GM12864 (cell line): ENCODE measurements around the gene OR2A14.

Source experiments
- DNase-seq: peaks from one replicate; pipeline ENCODE4 v3.0.0-alpha.2; 2011; ENCODE audit warnings: low read depth
- H3K4me3 ChIP-seq: 2 replicates; pipeline ENCODE4 v1.5.1; 2011; ENCODE audit warnings: mild to moderate bottlenecking, low read depth, low read length, control low read depth
- TF ChIP-seq, protein P1 (sequence below): IDR thresholded peaks from 2 replicates; pipeline ENCODE4 v1.5.1; 2011; ENCODE audit warnings: low read depth, mild to moderate bottlenecking, moderate library complexity, low read length, control low read depth, inconsistent platforms; ENCODE audit errors: missing control alignments

OR2A14 gene

DNA sequence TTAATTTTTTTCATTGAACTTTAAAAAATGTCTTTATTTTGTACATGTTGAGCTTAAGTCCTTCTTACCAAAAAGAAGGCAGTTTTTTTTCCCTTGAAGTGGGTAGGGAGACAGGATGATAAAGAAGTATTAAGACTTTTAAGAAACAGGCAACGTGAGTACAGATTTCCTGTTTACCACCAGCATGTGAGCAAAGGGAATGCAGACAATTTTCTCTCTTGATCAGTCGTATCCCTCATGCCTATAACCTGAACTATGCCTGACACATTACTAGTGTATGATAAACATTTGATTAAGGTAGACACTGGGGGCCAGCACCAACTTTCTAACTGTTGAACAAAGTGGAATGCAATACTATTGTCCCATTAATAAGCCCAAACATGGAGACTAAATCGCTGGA, 22.4 kb upstream of the OR2A14 start:
- TF ChIP-seq, protein P1, sequence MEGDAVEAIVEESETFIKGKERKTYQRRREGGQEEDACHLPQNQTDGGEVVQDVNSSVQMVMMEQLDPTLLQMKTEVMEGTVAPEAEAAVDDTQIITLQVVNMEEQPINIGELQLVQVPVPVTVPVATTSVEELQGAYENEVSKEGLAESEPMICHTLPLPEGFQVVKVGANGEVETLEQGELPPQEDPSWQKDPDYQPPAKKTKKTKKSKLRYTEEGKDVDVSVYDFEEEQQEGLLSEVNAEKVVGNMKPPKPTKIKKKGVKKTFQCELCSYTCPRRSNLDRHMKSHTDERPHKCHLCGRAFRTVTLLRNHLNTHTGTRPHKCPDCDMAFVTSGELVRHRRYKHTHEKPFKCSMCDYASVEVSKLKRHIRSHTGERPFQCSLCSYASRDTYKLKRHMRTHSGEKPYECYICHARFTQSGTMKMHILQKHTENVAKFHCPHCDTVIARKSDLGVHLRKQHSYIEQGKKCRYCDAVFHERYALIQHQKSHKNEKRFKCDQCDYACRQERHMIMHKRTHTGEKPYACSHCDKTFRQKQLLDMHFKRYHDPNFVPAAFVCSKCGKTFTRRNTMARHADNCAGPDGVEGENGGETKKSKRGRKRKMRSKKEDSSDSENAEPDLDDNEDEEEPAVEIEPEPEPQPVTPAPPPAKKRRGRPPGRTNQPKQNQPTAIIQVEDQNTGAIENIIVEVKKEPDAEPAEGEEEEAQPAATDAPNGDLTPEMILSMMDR: no peak
- no peak overlapping the region for H3K4me3 ChIP-seq

GRCh38 chr7:144102041-144102440, 20.9 kb upstream of the OR2A14 start:
- TF ChIP-seq, protein P1: no peak
- DNase-seq: no peak
- H3K4me3 ChIP-seq: no peak overlapping the region

More for the DNA sequence above, 22.4 kb upstream of the OR2A14 start:
- no peak for DNase-seq

DNA sequence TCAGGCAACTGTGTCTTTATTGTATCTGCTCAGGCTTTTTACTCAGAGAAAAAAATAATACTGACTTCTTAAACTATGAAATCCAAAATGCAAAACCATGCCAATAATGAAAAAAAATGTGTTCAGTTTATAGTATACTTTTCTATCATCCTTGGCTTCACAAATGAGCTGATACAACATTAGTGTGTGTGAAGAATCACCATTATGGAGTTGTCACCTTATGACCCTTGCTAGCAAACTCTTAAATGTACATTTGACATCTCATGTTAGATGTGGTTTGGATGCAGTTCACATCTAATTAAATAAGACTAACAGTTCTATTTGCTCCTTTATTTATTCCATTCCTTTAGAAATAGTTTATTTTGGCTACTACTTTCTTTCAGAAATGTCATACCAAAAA, 17.8 kb upstream of the OR2A14 start:
- DNase-seq: no peak
- H3K4me3 ChIP-seq: no peak overlapping the region
- TF ChIP-seq, protein P1: no peak

GRCh38 chr7:144109283-144109682, 13.7 kb upstream of the OR2A14 start, which contains the start of gene OR2A2:
Gene OR2A2 (plus strand): TSS chr7:144109583. CDS start chr7:144109583, 0 bp downstream.
- no peak within 1 kb of the TSS for H3K4me3 ChIP-seq
- TF ChIP-seq, protein P1: no peak
- no peak for DNase-seq

DNA sequence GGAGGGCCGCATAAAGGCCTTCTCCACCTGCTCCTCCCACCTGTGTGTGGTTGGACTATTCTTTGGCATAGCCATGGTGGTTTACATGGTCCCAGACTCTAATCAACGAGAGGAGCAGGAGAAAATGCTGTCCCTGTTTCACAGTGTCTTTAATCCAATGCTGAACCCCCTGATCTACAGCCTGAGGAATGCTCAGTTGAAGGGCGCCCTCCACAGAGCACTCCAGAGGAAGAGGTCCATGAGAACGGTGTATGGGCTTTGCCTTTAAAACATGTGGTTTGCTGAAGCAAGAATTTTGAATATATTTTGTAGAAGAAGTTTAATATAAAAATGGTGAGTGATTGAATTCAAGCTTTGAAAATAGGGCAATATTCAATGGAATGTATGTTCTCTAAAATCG, 12.7 kb upstream of the OR2A14 start:
- DNase-seq: no peak
- TF ChIP-seq, protein P1: no peak
- no peak overlapping the region for H3K4me3 ChIP-seq

GRCh38 chr7:144113651-144114050, 9.3 kb upstream of the OR2A14 start:
- TF ChIP-seq, protein P1: no peak
- H3K4me3 ChIP-seq: no peak overlapping the region
- DNase-seq: no peak

- H3K4me3 ChIP-seq: no peak overlapping the region
- TF ChIP-seq, protein P1: no peak
- no peak for DNase-seq
These were observed 4.6 kb upstream of the OR2A14 start for GRCh38 chr7:144118341-144118740.
